GM12872 (cell line): ENCODE data around the gene RPP25L.

Experiments used
- TF ChIP-seq, protein P1 (sequence below): IDR thresholded peaks from 3 replicates; pipeline ENCODE4 v1.5.1; 2011; ENCODE audit warnings: low read depth, mild to moderate bottlenecking, low read length, moderate library complexity; ENCODE audit not compliant: insufficient read depth

RPP25L gene

DNA sequence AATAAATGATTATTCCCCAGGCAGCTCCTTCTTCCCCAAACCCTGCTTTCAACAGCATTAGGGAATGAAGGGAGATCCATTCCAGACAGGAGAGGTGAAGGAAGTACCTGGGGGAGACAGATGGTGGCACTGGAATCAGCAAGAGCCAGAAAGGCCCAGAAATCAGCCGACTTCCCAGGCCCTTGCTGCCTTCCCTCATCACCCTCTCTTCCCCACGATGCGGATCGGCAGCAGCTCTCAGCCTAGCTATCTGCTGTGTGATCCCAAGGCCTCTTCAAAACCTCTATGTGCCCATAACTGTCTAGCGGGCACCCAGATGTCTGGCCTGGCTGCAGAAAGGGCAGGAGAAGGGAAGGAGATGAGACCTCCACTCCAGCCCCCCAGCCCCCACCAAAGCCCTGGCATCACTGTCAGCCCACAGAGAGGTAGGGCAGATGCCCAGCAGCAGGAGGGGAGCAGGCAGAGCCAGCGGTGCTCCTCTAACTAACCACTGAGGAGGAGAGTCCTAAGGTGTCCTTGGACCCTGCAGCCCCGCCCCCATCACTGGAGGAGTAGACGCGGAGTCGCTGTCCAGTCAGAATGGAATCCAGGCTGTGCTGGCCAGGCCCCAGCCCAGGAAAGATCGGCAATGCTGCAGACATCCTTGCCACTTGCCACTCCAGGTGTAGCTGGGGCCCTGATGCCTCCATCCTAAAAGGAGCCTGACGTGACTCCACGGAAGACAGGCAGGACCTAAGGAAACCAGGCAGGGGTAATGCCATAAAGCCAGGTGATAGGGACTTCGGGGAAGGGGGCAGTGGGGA, 35.1 kb downstream of the RPP25L start:
- TF ChIP-seq, protein P1, sequence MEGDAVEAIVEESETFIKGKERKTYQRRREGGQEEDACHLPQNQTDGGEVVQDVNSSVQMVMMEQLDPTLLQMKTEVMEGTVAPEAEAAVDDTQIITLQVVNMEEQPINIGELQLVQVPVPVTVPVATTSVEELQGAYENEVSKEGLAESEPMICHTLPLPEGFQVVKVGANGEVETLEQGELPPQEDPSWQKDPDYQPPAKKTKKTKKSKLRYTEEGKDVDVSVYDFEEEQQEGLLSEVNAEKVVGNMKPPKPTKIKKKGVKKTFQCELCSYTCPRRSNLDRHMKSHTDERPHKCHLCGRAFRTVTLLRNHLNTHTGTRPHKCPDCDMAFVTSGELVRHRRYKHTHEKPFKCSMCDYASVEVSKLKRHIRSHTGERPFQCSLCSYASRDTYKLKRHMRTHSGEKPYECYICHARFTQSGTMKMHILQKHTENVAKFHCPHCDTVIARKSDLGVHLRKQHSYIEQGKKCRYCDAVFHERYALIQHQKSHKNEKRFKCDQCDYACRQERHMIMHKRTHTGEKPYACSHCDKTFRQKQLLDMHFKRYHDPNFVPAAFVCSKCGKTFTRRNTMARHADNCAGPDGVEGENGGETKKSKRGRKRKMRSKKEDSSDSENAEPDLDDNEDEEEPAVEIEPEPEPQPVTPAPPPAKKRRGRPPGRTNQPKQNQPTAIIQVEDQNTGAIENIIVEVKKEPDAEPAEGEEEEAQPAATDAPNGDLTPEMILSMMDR = no peak

GRCh38 chr9:34575862-34576596, 35.9 kb downstream of the RPP25L start:
- TF ChIP-seq, protein P1 = no peak

DNA sequence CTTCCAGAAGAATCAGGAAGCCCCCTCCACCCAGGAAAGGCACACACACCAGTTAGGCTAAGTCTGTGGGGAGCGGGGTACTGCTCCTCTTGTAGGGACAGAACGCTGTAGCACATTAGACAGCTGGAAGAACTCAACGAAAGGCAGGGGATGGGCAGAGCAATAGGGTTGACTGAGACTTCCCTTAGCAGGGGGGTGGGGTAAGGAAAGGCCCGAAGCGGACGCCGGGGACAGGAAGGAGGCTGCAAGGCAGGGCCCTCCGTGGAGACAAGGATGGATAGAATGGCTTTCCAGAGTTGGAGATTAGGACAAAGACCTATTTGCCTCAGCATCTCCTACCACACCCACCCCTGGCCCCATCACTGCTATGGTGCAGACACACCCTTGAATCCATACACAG, 36.7 kb downstream of the RPP25L start:
- TF ChIP-seq, protein P1 = no peak

DNA sequence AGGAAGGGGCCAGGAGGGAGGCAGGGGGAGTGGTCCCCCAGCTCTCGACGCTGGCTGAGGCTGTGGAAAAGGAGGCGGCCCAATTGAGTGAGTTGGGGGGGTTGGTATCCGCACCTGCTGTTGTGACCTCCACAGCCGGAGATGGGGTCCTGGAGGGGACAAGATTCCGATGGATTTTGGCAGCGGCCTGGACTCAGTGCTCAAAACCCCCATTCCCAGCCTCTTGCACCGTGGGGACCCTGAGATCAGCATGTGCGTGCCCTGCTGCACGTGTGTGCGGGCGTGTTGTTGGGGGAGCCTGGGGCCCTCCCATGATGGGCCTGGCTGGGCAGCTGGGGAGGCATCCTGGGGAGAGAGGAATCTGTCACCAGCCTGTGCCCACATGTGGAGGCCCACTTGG, 37.3 kb downstream of the RPP25L start:
- TF ChIP-seq, protein P1 = no peak

DNA sequence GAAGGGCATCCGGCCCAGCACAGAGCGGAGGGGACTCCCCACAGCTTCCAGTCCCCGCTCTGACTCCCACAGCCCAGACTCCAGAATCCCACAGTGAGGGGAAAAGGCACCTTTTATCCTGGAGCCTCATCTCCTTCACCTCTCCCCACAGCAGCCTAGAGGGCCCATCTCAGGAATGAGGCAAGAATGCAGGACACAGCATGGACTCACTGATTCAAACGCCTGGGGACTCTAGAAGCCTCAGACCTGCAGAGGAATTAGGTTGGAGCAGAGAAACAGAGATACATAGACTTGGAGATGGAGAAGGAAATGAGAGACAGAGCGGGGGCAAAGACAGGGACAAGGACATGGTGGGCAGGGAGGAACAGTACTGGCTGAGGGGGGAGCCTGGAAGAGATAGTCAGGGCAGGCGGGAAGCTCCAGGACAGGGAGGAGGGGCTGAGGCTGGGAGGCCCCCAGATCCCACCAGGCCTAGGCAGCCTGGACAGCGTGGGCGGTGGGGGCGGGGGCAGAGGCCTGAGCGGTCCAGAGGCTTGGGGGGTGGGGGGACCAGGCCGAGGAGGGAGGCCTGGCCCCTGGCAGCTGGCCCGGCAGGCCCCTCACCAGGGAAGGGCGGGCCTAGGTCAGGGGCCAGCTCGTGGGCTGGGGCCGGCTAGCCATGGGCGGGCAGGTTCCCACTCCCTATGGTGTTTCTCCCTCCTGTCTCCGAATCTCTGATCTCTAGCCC, 38.1 kb downstream of the RPP25L start:
- TF ChIP-seq, protein P1 = no peak

GRCh38 chr9:34572628-34573027, 39.3 kb downstream of the RPP25L start:
- TF ChIP-seq, protein P1 = no peak

GRCh38 chr9:34572092-34572491, 39.8 kb downstream of the RPP25L start:
- TF ChIP-seq, protein P1 = no peak
